Colon (tissue), 2 donors: ENCODE results near the gene TP53TG3D.
"Not testable (repeated sequence)": the region's sequence is repeated elsewhere in the genome, so short reads cannot be mapped to it uniquely, and the experiment has no call there.

ENCODE experiments used
- FAIRE-seq: peaks from 2 replicates; lab custom pipeline; 2012; peaks lifted over from hg19 to GRCh38; lab: Jason Lieb, UNC
- donor health status: control.
- donor health status: control.

Gene TP53TG3D, protein sequence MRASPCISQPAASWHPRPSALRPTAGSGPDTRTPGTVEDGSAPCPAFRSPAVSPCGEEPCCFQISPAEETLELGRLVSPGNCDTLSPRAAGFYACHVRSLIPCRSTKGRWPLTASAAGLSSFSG

DNA sequence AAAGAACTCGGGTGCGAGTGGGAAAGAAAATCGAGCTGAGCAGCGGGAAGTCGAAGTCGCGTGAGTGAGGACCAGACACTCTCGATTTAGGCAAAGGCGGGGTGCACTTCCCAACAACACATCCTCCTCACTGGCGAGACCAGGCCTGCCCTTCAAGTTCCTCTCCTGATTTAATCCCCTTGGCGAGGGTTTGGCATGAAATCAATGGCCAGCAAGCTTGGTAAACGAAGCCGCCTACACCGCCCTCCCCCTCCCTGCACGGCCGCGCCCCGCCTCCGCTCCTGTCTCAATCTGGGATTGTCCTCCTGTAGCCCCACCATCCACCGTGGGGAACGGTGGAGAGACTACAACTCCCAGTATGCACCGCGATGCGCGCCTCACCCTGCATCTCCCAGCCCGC, at the start of gene TP53TG3D:
TSS of gene TP53TG3D (plus strand) at position 301 of the 400 bp plus-strand sequence. CDS start at position 369, 68 bp downstream.
- FAIRE-seq: not testable (repeated sequence)

DNA sequence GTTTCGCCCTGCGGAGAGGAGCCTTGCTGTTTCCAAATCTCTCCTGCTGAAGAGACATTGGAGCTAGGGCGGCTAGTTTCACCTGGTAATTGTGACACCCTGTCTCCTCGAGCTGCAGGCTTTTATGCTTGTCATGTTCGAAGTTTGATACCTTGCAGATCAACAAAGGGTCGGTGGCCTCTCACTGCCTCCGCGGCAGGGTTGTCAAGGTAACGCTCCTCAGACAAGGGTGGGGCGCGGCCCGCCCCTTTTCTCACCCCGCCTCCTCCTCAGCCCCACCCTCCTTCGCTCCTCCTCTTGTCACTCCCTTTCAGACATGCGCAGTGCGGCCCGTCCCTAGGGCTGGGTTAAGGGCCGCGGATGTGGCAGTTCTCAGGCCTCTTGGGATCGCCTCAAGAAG, 421 bp downstream of the TP53TG3D start:
- FAIRE-seq: not testable (repeated sequence)

DNA sequence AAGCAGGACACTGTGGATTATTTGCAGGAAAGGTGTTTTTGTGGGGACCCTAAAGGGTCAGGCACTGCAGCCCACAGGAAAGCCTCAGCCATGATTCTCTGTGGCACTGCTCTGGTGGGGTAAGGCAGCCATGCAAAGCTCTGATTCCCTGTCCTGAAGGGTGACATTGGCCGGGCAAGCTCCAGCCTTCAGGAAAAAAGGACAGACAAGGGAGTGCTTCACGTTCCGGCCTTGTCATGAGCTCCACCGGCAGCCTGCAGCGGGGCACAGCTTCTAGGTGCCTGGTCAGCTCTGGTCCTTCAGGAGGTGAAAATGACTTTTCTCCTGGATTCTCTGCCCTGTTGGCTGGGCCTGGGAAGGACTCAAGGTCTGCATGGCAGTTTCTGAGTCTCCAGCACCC, 8.4 kb downstream of the TP53TG3D start:
- FAIRE-seq: not testable (repeated sequence)

DNA sequence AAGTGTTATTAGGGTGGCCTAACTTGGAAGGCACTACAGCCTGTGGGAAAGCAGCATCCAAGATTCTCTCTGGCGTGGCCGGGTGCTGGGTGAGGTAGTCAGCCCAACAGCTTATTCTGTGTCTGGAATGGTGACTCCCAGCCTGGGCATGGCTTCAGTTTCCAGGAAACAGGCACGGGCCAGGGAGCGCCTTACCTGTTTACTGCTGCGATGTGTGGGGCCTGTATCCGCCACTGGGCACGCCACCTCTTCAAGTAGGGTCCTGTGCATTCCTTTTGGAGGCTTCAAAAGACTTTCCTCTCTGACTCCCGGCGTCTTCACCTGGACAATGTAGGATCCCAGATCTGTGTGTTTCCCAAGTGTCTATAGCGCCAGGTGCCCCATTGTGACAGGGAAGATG, 10.5 kb downstream of the TP53TG3D start:
- FAIRE-seq: not testable (repeated sequence)

DNA sequence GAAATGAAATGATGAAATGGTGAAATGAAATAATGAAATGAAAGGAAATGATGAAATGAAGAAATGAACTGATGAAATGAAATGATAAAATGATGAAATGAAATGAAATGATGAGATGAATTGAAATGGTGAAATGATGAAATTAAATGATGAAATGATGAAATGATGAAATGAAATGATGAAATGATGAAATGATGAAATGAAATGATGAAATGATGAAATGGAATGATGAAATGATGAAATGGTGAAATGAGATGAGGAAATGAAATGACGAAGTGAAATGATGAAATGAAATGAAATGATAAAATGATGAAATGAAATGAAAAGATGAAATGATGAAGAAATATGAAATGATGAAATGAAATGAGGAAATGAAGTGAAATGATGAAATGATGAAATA, 28.8 kb downstream of the TP53TG3D start:
- FAIRE-seq: peak; percentile 55

DNA sequence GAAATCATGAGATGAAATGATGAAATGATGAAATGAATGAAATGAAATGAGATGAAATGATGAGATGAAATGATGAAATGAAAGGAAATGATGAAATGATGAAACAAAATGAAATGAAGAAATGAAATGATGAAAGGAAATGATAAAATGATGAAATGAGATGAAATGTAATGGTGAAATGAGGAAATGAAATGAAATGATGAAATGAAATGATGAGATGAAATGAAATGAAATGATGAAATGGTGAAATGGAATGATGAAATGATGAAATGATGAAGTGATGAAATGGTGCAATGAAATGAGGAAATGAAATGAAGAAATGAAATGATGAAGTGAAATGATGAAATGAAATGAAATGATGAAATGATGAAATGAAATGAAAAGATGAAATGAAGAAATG, 29.9 kb downstream of the TP53TG3D start:
- FAIRE-seq: not testable (repeated sequence)

DNA sequence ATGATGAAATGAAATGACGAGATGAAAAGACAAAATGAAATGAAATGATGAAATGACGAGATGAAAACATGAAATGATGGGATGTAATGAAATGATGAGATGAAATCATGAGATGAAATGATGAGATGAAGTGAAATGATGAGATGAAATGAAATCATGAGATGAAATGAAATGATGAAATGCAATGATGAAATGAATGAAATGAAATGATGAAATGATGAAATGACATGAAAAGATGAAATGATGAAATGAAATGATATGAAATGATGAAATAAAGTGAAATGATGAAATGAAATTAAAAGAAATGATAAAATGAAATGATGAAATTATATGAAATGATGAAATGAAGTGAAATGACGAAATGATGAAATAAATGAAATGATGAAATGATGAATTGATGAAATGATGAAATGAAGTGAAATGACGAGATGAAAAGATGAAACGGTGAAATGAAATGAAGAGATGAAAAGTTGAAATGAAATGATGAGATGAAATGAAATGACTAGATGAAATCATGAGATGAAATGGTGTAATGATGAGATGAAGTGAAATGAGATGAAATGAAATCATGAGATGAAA, 30.9 kb downstream of the TP53TG3D start:
- FAIRE-seq: not testable (repeated sequence)

DNA sequence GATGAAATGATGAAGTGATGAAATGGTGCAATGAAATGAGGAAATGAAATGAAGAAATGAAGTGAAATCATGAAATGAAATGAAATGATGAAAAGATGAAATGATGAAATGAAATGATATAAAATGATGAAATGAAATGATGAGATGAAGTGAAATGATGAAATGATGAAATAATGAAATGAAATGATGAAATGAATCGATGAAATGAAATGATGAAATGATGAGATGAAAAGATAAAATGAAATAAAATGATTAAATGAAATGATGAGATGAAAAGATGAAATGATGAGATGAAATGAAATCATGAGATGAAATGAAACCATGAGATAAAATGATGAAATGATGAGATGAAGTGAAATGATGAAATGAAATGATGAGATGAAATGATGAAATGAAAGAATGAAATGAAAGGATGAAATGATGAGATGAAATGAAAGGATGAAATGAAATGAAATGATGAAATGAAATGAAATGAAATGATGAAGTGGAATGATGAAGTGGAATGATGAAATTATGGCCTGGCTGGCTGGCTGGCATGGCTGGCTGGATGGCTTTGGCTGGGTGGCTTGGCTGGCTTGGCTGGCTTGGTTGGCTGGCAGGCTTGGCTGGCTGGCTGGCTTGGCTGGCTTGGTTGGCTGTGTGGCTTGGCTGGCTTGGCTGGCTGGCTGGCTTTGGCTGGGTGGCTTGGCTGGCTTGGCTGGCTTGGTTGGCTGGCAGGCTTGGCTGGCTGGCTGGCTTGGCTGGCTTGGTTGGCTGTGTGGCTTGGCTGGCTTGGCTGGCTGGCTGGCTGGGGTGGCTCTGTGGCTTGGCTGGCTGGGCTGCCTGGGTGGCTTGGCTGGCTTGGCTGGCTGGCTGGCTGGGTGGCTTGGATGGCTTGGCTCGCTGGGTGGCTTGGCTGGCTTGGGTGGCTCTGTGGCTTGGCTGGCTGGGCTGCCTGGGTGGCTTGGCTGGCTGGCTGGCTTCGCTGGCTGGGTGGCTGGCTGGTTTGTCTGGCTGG, 32.0 kb downstream of the TP53TG3D start:
- FAIRE-seq: not testable (repeated sequence)

DNA sequence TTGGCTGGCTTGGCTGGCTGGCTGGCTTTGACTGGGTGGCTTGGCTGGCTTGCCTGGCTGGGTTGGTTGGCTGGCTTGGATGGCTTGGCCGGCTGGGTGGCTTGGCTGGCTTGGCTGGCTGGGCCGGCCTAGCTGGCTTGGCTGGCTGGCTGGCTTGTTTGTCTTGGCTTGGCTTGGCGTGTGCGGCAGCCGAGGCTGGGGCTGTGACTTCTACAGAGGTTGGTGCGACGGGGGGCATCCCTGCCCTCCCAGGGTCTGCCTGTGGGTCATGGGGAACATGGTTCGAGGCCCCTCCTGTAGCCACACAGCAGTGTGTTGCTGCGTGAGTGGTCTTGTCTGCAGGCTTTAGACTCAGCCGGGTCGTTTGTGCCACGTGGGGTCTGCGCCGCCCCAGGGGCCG, 33.1 kb downstream of the TP53TG3D start:
- FAIRE-seq: not testable (repeated sequence)

DNA sequence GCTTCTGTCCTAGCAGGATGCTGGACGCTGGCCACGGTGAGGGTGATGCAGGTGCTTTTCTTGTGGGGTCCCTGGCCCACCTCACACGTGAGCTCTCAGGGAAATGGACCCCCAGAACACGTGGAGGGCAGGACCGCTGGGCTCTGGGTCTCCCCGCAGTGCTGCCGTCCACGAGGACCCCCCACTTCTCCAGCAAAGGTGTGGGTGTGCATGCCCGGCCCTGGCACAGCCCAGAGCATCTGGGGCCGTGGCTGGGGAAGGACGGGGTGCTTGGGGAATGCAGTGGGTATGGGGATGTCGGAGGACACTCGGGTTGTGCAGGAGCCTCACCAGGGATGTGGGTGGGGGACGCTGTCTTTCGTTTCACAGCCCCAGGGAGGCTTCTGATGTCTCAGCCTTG, 34.7 kb downstream of the TP53TG3D start:
- not testable (repeated sequence) for FAIRE-seq

DNA sequence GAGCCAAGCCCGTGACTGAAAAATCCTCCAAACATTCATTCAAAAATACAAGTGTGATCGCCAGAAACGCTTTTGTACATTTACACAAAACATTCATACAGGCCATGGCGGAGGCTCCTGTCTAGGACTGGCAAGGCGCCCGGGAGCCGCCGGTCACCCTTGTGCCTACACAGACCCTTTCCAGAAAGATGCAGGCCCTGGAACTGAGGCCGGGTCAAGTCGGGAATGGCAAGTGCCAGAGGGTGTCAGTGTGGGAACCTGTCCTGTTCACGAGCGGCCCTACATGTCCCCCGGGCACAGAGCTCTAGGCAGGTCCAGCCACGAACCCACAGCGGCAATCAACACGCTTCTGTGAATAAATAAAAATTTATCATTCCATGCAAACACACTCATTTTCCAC, 36.1 kb downstream of the TP53TG3D start:
- not testable (repeated sequence) for FAIRE-seq

DNA sequence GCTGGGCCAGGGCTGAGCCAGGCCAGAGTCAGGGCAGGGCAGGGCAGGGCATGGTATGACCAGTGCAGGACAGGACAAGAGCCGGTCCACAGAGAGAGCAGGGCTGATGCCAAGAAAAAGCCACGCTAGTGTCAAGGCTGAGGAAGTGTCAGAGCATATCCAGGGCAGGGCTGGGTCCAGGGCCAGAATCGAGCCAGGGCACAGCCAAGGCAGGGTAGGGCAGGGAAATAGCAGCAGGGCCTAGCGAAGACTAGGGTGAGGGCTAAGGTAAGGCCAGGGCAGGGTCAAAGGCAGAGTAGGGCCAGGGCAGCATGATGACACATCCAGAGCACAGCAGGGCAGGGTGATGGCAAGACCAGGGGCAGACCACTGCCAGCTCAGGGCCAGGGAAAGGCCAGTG, 49.7 kb downstream of the TP53TG3D start:
- not testable (repeated sequence) for FAIRE-seq
